Measurements from ENCODE around the gene C12orf57. TPM values are rescaled to one million over a fixed set of nuclear protein-coding genes. Genes with fewer than 3 reads are reported as not detected.

C12orf57 gene
- total and polyA plus RNA-seq, 2 of the 8 experiments (the other 6 are each of a cell fraction or from before 2014, with no cell fraction given): 174 to 993 TPM

DNA sequence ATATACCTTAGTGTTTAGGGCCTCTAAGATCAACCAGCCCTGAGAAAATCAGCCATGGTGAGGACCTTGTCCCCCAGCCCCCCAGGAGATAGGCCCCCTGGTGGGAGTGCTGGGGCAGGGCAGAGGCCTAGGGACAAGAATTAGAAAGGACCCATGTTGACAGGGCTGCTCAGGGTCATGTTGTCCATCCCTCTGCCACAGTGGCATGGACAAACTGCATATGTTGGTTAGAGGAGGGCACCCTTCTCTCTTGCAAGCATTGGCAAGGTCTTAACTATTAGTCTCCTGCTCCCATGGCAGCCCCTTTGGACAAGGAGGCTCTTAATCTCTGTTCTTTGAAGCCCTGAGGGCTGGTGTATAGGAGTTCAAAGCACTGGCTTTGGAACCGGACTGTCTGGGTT lies 6.6 kb downstream of the C12orf57 start:
- H3K36me3 ChIP-seq (ENCODE audit: control insufficient read depth in 2 of 4, insufficient read depth in 4 of 4, low read length in 3 of 4): no peaks in the 10 kb centered on the region
- H3K14ac ChIP-seq (ENCODE audit: insufficient read length): no peak overlapping the region
- DNase-seq (ENCODE audit: low read depth in 1 of 2, low spot score in 2 of 2) (no peak), FAIRE-seq (no peak)
- 0 out of 2 replicates have a peak overlapping the region, but pooled peaks have one; percentile 14 for H2BK12ac ChIP-seq (ENCODE audit: low read depth, low read length)
- H3K4ac ChIP-seq (replicated peaks; ENCODE audit: insufficient read length, low read depth, low read length): no peak overlapping the region
- H3K4me2 ChIP-seq (ENCODE audit: insufficient read depth in 1 of 2, low read depth in 2 of 2, low read length in 2 of 2): no peak overlapping the region
- H2AFZ ChIP-seq (ENCODE audit: low read length): no peak overlapping the region
- H2BK120ac ChIP-seq (replicated peaks; ENCODE audit: low read depth, low read length): no peak overlapping the region
- H4K91ac ChIP-seq (replicated peaks; ENCODE audit: insufficient read length, low read length): no peak overlapping the region
- H4K20me1 ChIP-seq (replicated peaks in 1 of 2; ENCODE audit: control insufficient read depth in 1 of 2, insufficient read depth in 2 of 2, low read length in 2 of 2): no peaks in the 10 kb centered on the region
- no peak overlapping the region for H3K23ac ChIP-seq (ENCODE audit: insufficient read length)
- peaks cover 5% of the 10 kb centered on the region for H3K79me1 ChIP-seq (ENCODE audit: low read depth, low read length)
- H2BK15ac ChIP-seq (ENCODE audit: low read length): peak overlapping the region; percentile 46; the same call in 1 of the 2 replicates
- 89% methylated on average over 1 of the region's 1 CpG; no CpG with 5 or more reads in 1 of the 2 experiments for WGBS, 2 experiments (ENCODE audit: extremely low coverage in 1 of 2, insufficient coverage in 1 of 2, insufficient read length in 1 of 2, insufficient replicate concordance in 2 of 2, low coverage in 1 of 2, low lambda C conversion rate in 2 of 2, missing lambda C conversion rate in 1 of 2)
- no peaks in the 10 kb centered on the region for H3K27me3 ChIP-seq (replicated peaks in 1 of 4; ENCODE audit: control insufficient read depth in 3 of 4, extremely low read depth in 1 of 4, insufficient read depth in 3 of 4, low read length in 3 of 4)
- no peak overlapping the region for H2BK5ac ChIP-seq (ENCODE audit: low read depth, low read length)
- H3K27ac ChIP-seq (ENCODE audit: low read depth, low read length): no peak overlapping the region
- POLR2A ChIA-PET (ENCODE audit: partially characterized antibody): interaction anchor here (2.2 to 44.0 kb wide), 3 partner anchors 18 to 81 kb away, joined by 8 to 1596 read pairs (median 1027); partner anchors contain the start of genes ATN1, EMG1, ENO2 and LRRC23
- TF ChIP-seq TAF7 (optimal IDR thresholded peaks at IDR 0.05; ENCODE audit: borderline replicate concordance, low read depth, low read length) (no peak), BACH1 (IDR thresholded peaks at IDR 0.05; ENCODE audit: low read length) (no peak), POU5F1 (IDR thresholded peaks at IDR 0.05; ENCODE audit: low read depth, low read length) (no peak), CTBP2 (IDR thresholded peaks at IDR 0.05; ENCODE audit: borderline replicate concordance, insufficient read depth, insufficient read length, low read length) (no peak), CEBPB (IDR thresholded peaks at IDR 0.05; ENCODE audit: low read depth, low read length) (no peak), HDAC2 (IDR thresholded peaks at IDR 0.05; ENCODE audit: borderline replicate concordance in 1 of 2, low read depth in 2 of 2, low read length in 2 of 2) (no peak), SP2 (IDR thresholded peaks at IDR 0.05; ENCODE audit: low read length) (no peak)
- H4K5ac ChIP-seq (ENCODE audit: insufficient read length, low read depth, low read length): no peak overlapping the region
- peak overlapping the region; percentile 60; the same call in 1 of the 2 replicates for H2AK5ac ChIP-seq (ENCODE audit: low read depth, low read length)
- no peaks in the 10 kb centered on the region; a peak in 1 of 4 replicates for H3K79me2 ChIP-seq (ENCODE audit: control insufficient read depth in 1 of 2, insufficient read depth in 2 of 2, low read length in 2 of 2)
- H3K4me1 ChIP-seq (replicated peaks in 1 of 4; ENCODE audit: control insufficient read depth in 3 of 4, insufficient read depth in 4 of 4, low read length in 3 of 4): peaks cover under 1 to 26% (median 15%) of the 10 kb centered on the region in 4 experiments
- no peak overlapping the region for H4K8ac ChIP-seq (ENCODE audit: extremely low read depth, insufficient read depth, low read length)
- no peak overlapping the region for H3K4me3 ChIP-seq (ENCODE audit: extremely low read depth in 1 of 4, insufficient read depth in 2 of 4, low read depth in 3 of 4, low read length in 4 of 4)
- H3K9me3 ChIP-seq (ENCODE audit: insufficient read depth in 2 of 2, low read depth in 1 of 2, low read length in 1 of 2): no peaks in the 10 kb centered on the region
- no peak overlapping the region for H3K18ac ChIP-seq (ENCODE audit: extremely low read depth, low read length)
- H3K9ac ChIP-seq (replicated peaks in 1 of 4; ENCODE audit: extremely low read depth in 1 of 4, low read depth in 3 of 4, low read length in 3 of 4): no peak overlapping the region
- H3K56ac ChIP-seq (replicated peaks; ENCODE audit: insufficient read length, low read depth, low read length): no peak overlapping the region
- CTCF ChIA-PET (ENCODE audit: partially characterized antibody): interaction anchor here (1.2 to 8.6 kb wide), 6 partner anchors 11 to 190 kb away, joined by 3 to 277 read pairs (median 6); no protein-coding TSS in a partner anchor
- H2BK20ac ChIP-seq (ENCODE audit: low read length): no peak overlapping the region
- peaks cover 6% of the 10 kb centered on the region for H3K23me2 ChIP-seq (ENCODE audit: low read depth, low read length)

Measured in H1 (cell line).